Measurements from ENCODE around the gene PTPN3.

The PTPN3 gene

DNA sequence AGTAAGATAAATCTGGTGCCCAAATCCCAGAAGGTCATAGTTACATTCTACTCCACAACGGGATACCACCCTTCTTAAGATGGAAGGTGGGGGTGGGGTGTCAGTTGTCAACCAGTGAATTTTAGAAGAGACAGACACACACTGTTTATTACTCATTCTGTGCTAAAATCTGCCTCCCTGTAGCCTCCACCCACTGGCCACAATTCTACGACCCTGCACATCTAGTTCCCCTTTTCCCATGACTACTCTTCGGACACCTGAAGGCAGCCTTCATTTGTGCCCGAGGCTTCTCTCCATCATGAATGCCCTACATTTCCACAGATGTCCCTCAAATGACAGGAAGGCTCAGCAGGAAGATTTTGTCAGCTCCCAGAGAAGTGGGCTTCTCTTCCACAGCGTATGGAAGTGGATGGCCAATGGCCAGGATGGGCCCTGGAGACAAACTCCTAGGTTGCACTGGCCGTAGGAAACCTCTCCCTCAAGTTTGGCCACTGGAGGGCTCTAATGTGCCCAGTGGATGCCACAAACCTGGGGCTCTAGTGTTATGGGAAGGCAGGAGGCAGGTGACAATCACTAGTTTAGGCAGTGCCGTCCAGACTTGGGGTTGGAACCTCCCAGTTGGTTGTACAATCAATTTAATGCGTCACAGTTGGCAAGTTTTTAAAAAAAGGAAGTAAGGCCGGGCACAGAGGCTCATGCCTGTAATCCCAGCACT lies 46.6 kb downstream of the PTPN3 start:
- no peak for DNase-seq

DNA sequence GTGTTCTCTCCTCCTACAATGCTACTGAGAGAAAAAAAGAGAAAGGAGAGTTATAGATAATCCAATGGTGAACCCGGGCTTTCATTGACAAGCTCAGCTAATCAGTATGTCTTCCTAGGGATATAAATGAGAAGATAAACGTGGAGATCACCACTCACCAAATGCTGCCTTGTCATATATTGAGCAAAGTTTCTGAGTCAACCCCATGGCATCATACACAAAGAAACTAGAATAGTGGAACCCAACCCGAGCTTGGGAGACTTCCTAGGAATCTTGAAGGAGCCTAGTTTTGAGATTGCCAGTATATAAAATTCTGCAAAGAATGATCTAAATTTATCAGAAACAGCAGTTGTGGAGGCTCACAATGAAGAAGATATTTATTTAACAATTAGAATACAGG lies 47.8 kb downstream of the PTPN3 start:
- no peak for DNase-seq

DNA sequence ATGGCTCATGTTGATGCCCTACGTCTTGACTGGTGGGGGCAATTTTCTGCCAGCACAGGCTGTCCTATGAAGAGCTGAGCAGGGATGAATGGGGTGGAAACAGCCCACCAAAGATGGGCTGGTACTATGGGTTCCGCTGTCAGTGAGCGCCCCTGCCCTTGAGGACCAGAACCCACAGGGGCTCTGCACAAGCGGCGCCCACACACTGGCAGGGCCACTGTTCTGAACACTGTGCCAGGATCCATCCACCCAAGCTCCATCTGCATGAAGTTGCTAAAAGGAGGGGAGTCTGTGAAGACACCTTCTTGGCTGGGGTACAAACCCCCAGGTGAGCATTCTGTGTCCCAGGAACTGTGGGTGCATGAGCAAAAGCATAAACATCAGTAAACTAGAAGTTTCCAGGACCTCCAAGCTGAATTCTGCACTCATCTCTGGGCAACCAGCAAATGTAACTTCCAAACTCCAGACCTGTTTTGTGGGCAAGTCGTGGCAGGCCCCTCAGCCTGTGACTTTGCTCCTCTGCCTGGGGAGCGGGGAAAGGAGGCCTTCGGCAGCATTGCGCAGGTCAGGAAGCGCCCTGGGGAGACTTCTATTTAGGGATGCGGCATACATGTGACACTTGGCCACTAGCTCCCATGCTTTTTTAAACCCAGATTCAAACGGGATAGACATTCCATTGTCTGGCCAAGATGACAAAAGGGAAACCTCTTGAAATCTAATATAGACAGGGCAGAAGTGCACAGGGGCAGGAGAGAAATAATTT lies 48.9 kb downstream of the PTPN3 start:
- DNase-seq: no peak

DNA sequence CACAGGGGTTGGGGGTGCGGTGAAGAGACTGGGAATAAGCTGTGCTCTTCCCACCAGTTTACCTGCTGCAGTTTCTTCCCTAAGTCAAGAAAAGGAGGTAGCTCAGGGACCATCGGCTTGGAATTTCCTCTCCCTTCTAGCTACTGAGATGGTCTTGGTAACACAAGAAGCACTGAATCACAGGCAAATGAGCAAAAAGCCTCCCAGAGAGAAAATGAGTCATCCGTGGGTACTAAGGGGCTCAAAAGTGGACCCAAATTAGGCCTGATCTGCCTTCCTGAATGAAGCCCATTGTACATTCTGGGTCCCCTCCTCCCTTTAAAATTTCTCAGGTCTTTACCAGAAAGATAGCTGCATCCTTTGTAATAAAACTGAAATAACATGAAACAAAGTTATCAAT lies 49.9 kb downstream of the PTPN3 start:
- no peak for DNase-seq

DNA sequence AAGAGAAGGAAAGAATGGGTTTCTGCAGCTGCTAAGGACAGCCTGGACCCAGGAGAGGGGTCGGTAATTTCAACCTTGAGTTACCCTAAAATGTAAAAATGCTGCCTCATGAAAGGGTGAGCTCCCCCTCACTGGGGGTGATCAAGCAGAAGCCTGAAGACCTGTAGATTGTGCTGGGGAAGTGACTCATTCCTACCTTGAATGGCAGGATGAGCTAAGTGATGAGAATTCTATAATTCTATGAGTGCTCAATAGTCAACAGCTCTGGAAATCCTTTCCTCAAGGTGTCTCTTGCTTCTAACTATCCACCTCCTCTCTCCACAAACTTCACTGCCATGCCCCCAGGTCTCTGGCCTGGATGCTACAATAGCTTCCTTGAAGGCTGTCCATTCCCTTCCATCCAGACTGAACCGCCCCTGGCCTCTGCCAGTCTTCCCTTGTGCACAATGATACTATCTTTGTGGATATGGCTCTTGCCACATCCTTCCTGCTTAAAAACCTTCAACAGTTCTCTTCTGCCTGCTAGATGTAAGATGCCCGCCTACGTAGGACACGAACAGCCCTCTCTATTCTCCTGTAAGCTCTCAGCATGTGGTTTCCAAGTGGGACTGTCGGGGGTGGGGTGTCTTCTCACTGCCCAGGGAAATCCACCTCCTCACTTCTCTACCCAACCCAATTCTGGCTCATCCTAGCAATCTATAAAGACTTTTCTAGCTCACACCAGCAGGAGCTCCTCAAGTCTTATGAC lies 50.6 kb downstream of the PTPN3 start:
- no peak for DNase-seq

DNA sequence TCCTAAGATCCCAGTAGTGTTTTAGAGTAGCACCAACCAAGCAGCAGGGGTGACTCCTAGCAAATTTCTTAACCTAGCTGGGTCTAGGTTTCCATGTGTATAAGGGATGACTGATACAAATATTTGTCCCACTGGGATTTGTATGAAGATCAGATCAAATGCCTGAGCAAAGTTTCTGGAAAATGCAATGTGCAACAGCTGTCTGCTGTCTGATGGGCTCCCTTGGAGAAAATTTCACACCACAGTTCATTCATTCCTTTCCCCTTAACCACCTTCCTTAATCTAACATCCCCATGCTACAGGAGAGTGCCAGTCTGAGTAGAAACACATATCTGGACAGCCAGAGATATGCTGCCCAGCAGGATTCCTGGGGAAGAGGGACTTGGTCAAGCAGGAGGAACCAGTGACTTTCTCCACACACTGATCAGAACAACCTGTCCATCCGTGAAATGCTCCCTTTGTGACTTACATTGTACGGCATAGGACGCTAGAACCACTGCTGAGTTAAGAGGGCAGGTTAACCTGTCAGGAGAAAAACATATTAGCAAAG lies 53.3 kb downstream of the PTPN3 start:
- DNase-seq: no peak

DNA sequence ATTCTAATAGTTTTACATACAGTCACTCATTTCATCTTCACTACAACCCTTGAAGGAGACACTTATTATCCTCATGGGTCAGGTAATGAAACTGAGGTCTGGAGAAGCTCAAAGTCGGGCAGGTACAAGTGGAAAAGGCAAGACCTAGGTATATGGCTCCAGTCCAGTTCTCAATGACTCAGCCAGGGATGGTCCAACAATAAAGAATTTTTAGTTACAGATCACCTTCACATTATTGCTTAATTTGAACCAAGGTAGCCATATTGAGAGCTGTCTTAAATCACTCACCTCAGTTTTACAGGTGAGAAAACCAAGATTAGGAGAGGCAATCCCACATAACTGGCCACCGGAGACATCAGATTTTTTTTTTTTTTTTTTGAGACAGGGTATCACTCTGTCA lies 55.4 kb downstream of the PTPN3 start:
- no peak for DNase-seq

DNA sequence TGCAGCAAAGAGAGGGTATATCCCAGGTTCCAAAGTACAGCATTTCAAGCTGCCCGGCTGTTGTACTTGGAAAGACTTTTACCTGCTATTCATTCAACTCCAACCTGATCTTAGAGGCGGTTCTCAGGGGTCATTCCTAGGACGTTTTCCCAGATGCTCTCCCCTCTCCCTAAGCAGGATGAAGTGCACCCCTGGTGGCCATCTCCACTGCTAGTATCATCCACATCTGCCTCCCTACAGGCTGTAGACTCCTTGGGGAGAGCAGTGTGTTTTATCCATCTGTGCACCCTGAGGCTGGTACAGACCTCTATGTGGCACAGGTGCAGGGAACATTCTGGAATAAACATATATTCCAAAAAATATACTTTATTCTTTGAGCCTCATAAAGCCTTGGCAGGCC lies 56.8 kb downstream of the PTPN3 start:
- DNase-seq: no peak

DNA sequence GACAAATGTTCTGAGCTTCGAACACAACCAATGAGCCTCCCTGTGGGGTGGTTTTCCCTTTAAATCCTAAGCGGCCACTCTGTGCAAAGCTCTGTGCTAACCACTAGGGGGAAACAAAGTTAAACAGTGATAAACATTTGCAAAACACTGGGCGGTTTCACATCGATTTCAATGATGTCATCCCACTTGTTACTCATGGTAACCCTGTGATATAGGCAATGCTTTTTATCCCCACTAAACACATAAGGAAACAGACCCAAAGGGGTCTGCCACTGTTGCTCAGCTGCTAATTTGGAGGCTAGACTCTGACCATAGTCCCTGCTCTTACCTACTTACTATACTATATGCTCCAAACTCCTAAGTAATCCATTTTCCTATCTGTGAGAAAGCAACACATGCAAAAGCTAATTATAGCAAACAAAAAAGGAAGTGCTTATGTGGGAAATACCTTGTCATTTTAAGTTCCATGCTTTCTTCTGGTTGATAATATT lies 57.3 kb downstream of the PTPN3 start:
- DNase-seq: peak; percentile 87

DNA sequence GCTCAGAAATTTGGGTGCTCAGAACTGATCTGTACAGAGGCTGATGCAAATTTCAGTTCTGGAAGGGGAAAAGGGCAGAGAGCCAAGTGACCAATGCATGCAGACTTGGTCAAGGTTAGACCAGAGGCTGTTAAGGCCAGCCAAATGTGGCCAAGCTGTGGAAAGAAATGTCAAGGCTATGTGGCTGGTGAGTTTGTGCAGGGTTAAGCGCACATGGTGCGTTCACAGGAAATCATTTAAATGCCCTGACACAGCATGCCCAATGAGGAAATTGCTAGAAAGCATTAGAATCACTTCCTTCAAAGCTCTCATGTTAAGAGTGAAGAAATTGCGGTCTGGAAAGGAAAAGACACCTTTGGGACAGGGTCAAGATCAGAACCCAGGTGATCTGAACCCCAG lies 58.0 kb downstream of the PTPN3 start:
- DNase-seq: no peak

DNA sequence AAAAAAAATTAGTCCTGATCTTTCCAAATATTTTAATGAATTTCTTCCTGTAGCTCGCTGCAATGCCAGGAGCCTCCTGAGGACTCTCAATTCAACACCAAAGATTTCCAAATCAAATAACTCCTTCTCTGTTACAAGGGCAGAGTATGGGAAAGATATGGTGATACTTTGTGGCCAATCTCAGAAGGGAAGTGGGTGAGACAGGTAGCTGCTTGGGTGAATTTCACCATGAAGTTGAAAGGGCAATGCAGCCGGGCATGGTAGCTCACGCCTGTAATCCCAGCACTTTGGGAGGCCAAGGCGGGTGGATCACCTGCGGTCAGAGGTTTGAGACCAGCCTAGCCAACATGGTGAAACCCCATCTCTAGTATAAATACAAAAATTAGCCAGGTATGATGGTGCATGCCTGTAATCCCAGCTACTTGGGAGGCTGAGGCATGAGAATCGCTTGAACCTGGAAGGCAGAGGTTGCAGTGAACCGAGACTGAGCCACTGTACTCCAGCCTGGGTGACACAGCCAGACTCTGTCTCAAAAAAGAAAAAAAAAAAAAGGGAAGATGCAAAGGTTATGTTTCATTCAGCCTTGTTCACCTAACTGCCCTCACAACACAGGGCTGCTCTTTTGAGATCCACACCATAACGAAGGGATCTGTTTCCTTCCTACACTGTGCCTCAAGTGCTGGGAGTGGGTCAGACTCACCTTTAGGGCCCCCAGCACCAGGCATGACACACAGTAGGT lies 58.6 kb downstream of the PTPN3 start:
- no peak for DNase-seq

DNA sequence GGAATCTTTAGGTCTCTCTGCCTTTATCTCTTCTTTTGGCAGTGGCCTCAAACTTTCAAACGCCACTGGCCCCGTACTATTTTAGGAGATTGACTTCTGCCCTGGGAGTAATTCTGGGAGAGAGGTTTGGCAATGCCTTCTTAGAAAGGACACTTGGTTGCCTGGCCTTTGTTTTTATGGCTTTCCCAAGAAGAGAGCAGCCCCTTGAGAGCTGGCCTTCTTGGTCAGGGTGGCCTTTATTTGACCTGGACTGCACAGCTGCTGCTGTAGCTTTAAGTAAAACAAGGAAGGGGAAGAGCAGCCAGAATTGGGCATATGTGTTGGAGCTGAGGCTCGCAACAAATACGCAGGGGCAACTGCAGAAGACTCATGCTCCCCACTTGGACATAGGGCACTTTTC lies 60.8 kb downstream of the PTPN3 start:
- no peak for DNase-seq

DNA sequence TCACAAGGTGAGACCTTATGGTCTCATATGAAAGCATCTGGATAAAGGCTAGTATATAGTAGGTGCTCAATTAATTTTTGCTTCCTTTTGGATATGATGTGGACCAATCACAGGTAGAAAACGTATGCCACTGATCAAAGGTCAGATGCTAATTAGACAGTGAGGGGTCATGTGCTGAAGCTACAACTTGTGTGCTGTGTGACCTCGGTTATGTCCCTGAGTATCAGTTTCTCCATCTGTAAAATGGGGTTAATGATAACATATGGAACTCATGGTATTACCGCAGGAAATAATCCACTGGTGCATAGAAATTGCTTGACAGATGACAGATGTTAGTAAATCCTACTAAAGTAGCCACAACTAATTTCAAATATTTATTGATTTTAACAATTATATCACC lies 62.0 kb downstream of the PTPN3 start:
- no peak for DNase-seq

DNA sequence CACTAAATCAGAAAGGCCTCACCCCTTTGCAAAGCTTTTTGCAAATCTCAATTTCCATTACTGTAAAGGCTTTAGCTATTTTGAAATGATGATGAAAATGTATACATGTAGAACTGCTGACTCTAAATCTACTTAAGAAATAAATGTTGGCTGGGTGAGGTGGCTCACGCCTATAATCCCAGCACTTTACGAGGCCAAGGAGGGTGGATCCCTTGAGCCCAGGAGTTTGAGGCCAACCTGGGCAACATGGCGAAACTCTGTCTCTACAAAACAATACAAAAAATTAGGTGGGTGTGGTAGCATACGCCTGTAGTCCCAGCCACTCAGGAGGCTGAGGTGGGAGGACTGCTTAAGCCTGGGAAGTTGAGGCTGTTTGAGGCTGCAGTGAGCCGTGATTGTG lies 64.6 kb downstream of the PTPN3 start:
- DNase-seq: no peak

DNA sequence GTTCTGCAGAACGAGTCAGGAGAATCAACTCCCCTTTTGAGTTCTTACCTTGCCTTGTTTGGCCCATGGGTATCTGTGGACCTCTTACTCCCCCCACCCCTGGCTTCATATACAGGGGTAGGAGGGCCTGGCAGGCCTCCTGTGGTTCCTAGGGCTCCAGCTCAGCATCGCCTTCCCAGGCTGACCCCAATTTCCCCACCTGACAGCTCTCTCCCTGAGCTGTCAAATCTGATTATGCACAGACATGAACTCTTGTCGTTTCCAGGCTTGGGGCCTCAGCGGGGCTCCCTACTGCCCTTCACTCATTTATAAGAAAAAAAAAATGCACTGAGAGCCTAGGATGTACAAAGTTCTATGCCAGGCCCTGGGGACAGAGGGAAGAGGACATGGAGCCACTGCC lies 67.9 kb downstream of the PTPN3 start:
- no peak for DNase-seq

DNA sequence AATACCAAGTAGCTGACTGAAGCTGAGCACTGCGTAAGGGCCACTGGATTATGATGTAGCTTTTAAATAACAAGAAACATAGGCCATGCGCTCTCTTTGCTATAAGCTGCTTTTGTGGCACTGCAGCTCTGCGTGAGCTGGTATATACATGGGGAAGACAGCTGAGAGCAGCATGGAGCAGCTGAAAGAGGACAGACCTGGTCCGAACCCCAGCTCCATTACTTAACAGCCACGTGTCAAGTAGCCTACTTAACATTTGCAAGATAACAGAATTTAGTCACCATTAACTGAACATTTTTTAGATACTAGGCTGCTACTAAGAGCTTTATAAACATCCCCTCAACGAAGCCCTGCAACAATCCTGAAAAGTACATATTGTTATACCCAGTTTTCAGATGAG lies 69.3 kb downstream of the PTPN3 start:
- no peak for DNase-seq

DNA sequence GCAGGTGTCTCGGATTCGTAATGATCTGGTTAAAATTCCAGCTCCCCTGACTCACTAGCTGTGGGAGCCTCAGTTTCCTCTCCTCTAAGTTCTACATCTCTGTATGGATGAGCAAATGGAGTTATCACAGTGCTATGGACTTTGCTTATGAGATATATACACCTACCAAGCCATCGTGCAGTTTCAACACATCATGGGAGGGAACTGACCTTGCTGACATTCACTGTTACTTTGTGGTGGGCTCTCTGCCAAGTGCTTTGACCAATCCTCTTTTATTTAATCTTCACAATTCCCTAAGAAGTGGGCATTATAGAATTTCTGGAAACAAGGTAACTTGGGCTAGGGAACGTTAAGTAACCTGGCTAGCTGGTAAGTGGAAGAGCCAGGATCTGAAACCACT lies 70.2 kb downstream of the PTPN3 start:
- no peak for DNase-seq

DNA sequence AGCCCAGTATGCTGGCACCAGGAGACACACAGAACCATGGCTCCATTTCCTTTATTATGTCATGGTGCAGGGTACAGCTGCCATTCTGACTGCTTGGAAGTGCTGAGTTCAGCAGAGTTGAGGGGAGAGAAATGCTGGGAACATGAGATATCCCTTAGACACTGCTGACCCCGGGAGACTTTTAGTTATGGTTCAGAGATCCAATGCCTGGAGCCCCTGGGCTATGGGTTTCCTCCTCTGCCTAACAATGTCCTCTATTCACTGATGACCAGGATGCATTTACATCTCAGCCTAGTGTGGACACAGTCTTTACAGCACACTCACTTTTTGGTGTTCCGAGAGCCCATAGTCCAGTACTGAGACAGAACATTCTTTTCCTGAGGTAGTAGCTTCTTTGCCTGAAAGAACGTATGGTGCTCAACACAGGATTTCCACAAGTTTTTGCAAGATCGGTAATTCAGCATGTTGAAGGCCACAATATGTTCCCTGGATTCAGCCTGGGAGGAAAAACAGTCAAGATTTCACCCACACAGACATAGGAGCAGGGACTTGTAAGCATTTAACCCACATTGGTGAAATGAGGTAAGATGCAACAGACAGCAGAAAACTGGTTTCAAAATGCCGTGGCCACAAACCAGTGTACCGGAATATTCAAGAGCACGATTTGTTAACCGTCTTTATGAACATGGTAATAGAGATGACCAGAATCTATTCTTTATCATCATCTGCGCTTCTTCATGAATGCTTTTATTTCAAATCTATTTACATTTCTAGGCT lies 71.3 kb downstream of the PTPN3 start:
- no peak for DNase-seq

DNA sequence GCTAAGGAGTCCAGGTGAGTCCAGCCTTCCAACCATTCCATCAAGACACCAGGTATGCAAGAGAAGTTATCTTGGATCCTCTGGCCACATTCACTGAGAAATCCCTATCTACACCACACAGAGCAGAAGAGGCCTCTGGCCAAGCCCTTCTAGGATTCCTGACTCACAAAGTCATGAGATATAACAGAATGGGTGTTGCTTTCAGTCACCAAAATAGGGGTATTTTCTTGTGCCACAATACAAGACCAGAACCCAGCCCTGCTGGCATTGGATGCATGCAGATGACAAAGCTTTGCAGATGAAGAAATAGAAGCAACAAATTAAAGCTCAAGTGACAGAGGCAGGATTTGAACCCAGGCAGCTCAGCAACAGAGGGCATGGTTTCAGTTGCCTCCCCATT lies 73.5 kb downstream of the PTPN3 start:
- DNase-seq: no peak

DNA sequence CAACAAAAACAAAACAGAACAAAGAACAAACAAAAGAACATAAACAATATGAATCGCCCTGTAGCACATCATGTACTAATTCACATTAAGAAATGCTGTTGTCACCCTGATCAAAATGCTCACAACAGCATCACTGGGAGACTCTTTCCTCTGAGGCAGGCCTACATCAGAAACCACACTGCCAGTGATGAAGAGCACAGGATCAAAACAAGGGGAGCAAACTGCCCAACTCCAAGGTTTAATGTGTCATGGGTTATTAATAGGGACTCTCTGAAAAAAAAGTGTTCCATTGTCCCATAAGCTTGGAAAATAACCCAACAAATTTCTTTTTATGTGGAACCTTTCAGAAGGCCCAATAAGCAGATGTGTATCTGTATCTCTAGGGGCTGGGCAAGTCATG lies 74.2 kb downstream of the PTPN3 start:
- no peak for DNase-seq

DNA sequence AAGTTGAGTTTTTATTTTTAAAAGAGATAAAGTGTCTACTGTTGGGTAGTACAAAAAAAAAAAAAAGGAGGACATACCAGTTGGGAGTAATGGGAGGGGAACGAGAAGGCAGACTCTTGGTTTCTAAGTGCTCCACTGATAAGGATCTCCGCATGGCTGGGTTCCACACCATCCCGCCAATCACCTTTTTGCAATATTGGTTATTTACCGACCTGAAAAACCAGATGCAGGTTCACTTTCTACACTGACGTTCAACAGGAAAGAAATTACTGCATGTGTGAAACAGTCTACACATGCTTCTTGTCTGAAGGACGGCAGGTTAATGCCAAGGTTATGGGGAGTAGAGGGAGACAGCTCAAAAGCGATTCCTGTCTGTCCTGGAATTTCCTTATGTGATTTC lies 75.5 kb downstream of the PTPN3 start:
- no peak for DNase-seq
